ENCODE measurements around the gene EVI5.

EVI5 gene

GRCh38 chr1:92808381-92808780, 23.5 kb upstream of the EVI5 start:
- H3K27ac ChIP-seq (ENCODE audit: low read depth, low read length), result no peak overlapping the region

DNA sequence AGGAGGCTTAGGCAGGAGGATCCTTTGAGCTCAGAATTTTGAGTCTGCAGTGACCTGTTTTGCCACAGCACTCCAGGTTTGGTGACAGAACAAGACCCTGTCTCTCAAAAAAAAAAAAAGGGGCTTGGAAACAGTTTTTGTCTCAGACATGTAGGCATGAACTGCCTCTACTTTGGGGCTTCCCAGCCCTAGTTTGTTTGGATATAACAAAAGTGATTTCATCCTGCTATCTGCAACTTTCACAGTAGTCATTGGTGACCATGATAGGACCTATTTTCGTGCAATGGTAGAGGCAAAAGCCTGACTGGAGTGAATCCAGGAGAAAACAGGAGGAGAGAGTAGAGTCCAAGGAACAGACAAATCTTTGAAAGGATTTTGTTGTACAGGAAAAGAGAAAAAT, 20.3 kb upstream of the EVI5 start:
- Histone ChIP-seq H3K9me3 (ENCODE audit: control insufficient read depth, insufficient read depth, low read length) (no peaks in the 10 kb centered on the region; the same call in 1 of the 2 replicates), H3K4me1 (ENCODE audit: control insufficient read depth, low read length) (no peaks in the 10 kb centered on the region), H3K36me3 (ENCODE audit: control insufficient read depth, low read length) (no peaks in the 10 kb centered on the region), H3F3A (ENCODE audit: control insufficient read depth, insufficient read depth) (no peaks in the 10 kb centered on the region), H3K27me3 (ENCODE audit: control insufficient read depth, low read length) (no peaks in the 10 kb centered on the region), H3K27ac (ENCODE audit: low read depth, low read length) (no peak overlapping the region), H3K79me2 (ENCODE audit: control insufficient read depth, low read length) (no peaks in the 10 kb centered on the region), H3K4me2 (ENCODE audit: low read length) (no peak overlapping the region), H3K9me2 (replicated peaks; ENCODE audit: control insufficient read depth, low read length) (no peaks in the 10 kb centered on the region), H4K20me1 (ENCODE audit: control insufficient read depth, insufficient read depth, low read depth, low read length) (no peaks in the 10 kb centered on the region), H3K4me3 (ENCODE audit: low read length) (no peak overlapping the region)
- no peak for TF ChIP-seq EZH2phosphoT487 (IDR thresholded peaks at IDR 0.05; ENCODE audit: borderline replicate concordance, low read length)
- no peak for TF ChIP-seq CTCF (IDR thresholded peaks at IDR 0.05; ENCODE audit: low read depth, low read length, poor library complexity, severe bottlenecking)

More at GRCh38 chr1:92808381-92808780, 23.5 kb upstream of the EVI5 start:
- Histone ChIP-seq H3K4me1 (ENCODE audit: control insufficient read depth, low read length) (no peaks in the 10 kb centered on the region), H3K79me2 (ENCODE audit: control insufficient read depth, low read length) (no peaks in the 10 kb centered on the region), H3K36me3 (ENCODE audit: control insufficient read depth, low read length) (no peaks in the 10 kb centered on the region), H3K4me3 (ENCODE audit: low read length) (no peak overlapping the region), H3F3A (ENCODE audit: control insufficient read depth, insufficient read depth) (no peaks in the 10 kb centered on the region), H3K4me2 (ENCODE audit: low read length) (no peak overlapping the region), H3K27me3 (ENCODE audit: control insufficient read depth, low read length) (no peaks in the 10 kb centered on the region; the same call in 1 of the 2 replicates), H3K9me3 (ENCODE audit: control insufficient read depth, insufficient read depth, low read length) (no peaks in the 10 kb centered on the region; the same call in 1 of the 2 replicates), H4K20me1 (ENCODE audit: control insufficient read depth, insufficient read depth, low read depth, low read length) (no peaks in the 10 kb centered on the region), H3K9me2 (replicated peaks; ENCODE audit: control insufficient read depth, low read length) (no peaks in the 10 kb centered on the region)
- no peak for TF ChIP-seq CTCF (IDR thresholded peaks at IDR 0.05; ENCODE audit: low read depth, low read length, poor library complexity, severe bottlenecking)
- TF ChIP-seq EZH2phosphoT487 (IDR thresholded peaks at IDR 0.05; ENCODE audit: borderline replicate concordance, low read length), result no peak

GRCh38 chr1:92804721-92805201, 19.9 kb upstream of the EVI5 start:
- Histone ChIP-seq H3K4me1 (ENCODE audit: control insufficient read depth, low read length) (no peaks in the 10 kb centered on the region), H4K20me1 (ENCODE audit: control insufficient read depth, insufficient read depth, low read depth, low read length) (no peaks in the 10 kb centered on the region), H3K9me2 (replicated peaks; ENCODE audit: control insufficient read depth, low read length) (no peaks in the 10 kb centered on the region), H3K36me3 (ENCODE audit: control insufficient read depth, low read length) (no peaks in the 10 kb centered on the region), H3K27me3 (ENCODE audit: control insufficient read depth, low read length) (no peaks in the 10 kb centered on the region), H3K9me3 (ENCODE audit: control insufficient read depth, insufficient read depth, low read length) (no peaks in the 10 kb centered on the region; the same call in 1 of the 2 replicates), H3K4me3 (ENCODE audit: low read length) (no peak overlapping the region), H3K27ac (ENCODE audit: low read depth, low read length) (no peak overlapping the region), H3F3A (ENCODE audit: control insufficient read depth, insufficient read depth) (no peaks in the 10 kb centered on the region), H3K4me2 (ENCODE audit: low read length) (no peak overlapping the region), H3K79me2 (ENCODE audit: control insufficient read depth, low read length) (no peaks in the 10 kb centered on the region)
- TF ChIP-seq EZH2phosphoT487 (IDR thresholded peaks at IDR 0.05; ENCODE audit: borderline replicate concordance, low read length), result no peak
- no peak for TF ChIP-seq CTCF (IDR thresholded peaks at IDR 0.05; ENCODE audit: low read depth, low read length, poor library complexity, severe bottlenecking)
